GM18508 (cell line): ENCODE results near the gene CCL17.

ENCODE experiments used
- ATAC-seq: cut with Tn5 transposase; IDR thresholded peaks from one replicate; pipeline ENCODE4 v1.9.1; 2021; ENCODE audit warnings: moderate number of reproducible peaks; ENCODE audit not compliant: insufficient read depth, unreplicated experiment

CCL17 gene

GRCh38 chr16:57377080-57377841, 27.3 kb upstream of the CCL17 start:
- peak; percentile 71 for ATAC-seq

GRCh38 chr16:57379579-57379978, 25.0 kb upstream of the CCL17 start:
- ATAC-seq, result no peak

GRCh38 chr16:57380671-57381462, 23.7 kb upstream of the CCL17 start:
- ATAC-seq, result no peak

- no peak for ATAC-seq
Measured at GRCh38 chr16:57381791-57382534, 22.6 kb upstream of the CCL17 start.

GRCh38 chr16:57382535-57383275, 21.9 kb upstream of the CCL17 start:
- no peak for ATAC-seq

GRCh38 chr16:57383276-57384247, 21.0 kb upstream of the CCL17 start:
- ATAC-seq, result no peak

- no peak for ATAC-seq
Measured at GRCh38 chr16:57384248-57385070, 20.1 kb upstream of the CCL17 start.

GRCh38 chr16:57385083-57385482, 19.5 kb upstream of the CCL17 start:
- ATAC-seq, result no peak

GRCh38 chr16:57386381-57386951, 18.1 kb upstream of the CCL17 start:
- ATAC-seq, result no peak

GRCh38 chr16:57387598-57388354, 16.8 kb upstream of the CCL17 start:
- ATAC-seq, result no peak

- no peak for ATAC-seq
Measured at GRCh38 chr16:57388359-57389086, 16.0 kb upstream of the CCL17 start.

GRCh38 chr16:57389087-57389468, 15.5 kb upstream of the CCL17 start:
- ATAC-seq, result no peak

- no peak for ATAC-seq
Measured at GRCh38 chr16:57390636-57391295, 13.8 kb upstream of the CCL17 start.

GRCh38 chr16:57391300-57391699, 13.3 kb upstream of the CCL17 start:
- ATAC-seq, result no peak

GRCh38 chr16:57391708-57392107, 12.9 kb upstream of the CCL17 start:
- no peak for ATAC-seq

GRCh38 chr16:57392694-57393093, 11.9 kb upstream of the CCL17 start:
- ATAC-seq, result no peak
